HG02840 (cell line): ENCODE measurements around the gene CATSPERE.
"Not testable (repeated sequence)": the region's sequence is repeated elsewhere in the genome, so short reads cannot be mapped to it uniquely, and the experiment has no call there.

Experiments
- ATAC-seq: cut with Tn5 transposase; IDR thresholded peaks from one replicate; pipeline ENCODE4 v1.9.1; 2021; ENCODE audit warnings: mild to moderate bottlenecking, moderate library complexity, moderate number of reproducible peaks; ENCODE audit not compliant: unreplicated experiment, low FRiP score

The CATSPERE gene

GRCh38 chr1:244536316-244536715, 75.2 kb downstream of the CATSPERE start:
- no peak for ATAC-seq

GRCh38 chr1:244545511-244545910, 84.4 kb downstream of the CATSPERE start:
- no peak for ATAC-seq

- ATAC-seq, result no peak
Measured at GRCh38 chr1:244548558-244549115, 87.6 kb downstream of the CATSPERE start.

- ATAC-seq, result no peak
Measured at GRCh38 chr1:244552336-244552735, 91.3 kb downstream of the CATSPERE start.

- no peak for ATAC-seq
Measured at GRCh38 chr1:244556263-244556662, 95.2 kb downstream of the CATSPERE start.

GRCh38 chr1:244557565-244557964, 96.5 kb downstream of the CATSPERE start:
- no peak for ATAC-seq

GRCh38 chr1:244559561-244559960, 98.5 kb downstream of the CATSPERE start:
- ATAC-seq, result no peak

GRCh38 chr1:244562877-244563276, 101.8 kb downstream of the CATSPERE start:
- ATAC-seq, result not testable (repeated sequence)

GRCh38 chr1:244573768-244574167, 112.7 kb downstream of the CATSPERE start:
- ATAC-seq, result no peak

GRCh38 chr1:244576259-244576892, 115.3 kb downstream of the CATSPERE start:
- ATAC-seq, result no peak

- not testable (repeated sequence) for ATAC-seq
Measured at GRCh38 chr1:244578205-244578604, 117.1 kb downstream of the CATSPERE start.

- no peak for ATAC-seq
Measured at GRCh38 chr1:244583358-244583982, 122.4 kb downstream of the CATSPERE start.

- ATAC-seq, result no peak
Measured at GRCh38 chr1:244585867-244586266, 124.8 kb downstream of the CATSPERE start.

- ATAC-seq, result no peak
Measured at GRCh38 chr1:244590670-244591069, 129.6 kb downstream of the CATSPERE start.

GRCh38 chr1:244598611-244599010, 137.5 kb downstream of the CATSPERE start:
- ATAC-seq, result no peak

GRCh38 chr1:244599937-244600350, 138.9 kb downstream of the CATSPERE start:
- ATAC-seq, result no peak

GRCh38 chr1:244601336-244601735, 140.3 kb downstream of the CATSPERE start:
- no peak for ATAC-seq

GRCh38 chr1:244603498-244603897, 142.4 kb downstream of the CATSPERE start:
- no peak for ATAC-seq

GRCh38 chr1:244605835-244606370, 144.8 kb downstream of the CATSPERE start:
- ATAC-seq, result no peak

- ATAC-seq, result no peak
Measured at GRCh38 chr1:244614113-244614836, 153.2 kb downstream of the CATSPERE start.

GRCh38 chr1:244614879-244615278, 153.8 kb downstream of the CATSPERE start:
- no peak for ATAC-seq
